RWPE1 (cell line): ENCODE data around the gene CPNE5.

ENCODE experiments used
- CTCF ChIA-PET: fragments of 350-600 bp; sonication (Branson Sonifier 250); formaldehyde crosslinking; extraction: SDS; loops from one replicate; lab custom pipeline; 2021; lab: Yijun Ruan, JAX
- POLR2A ChIA-PET: fragments of 400-600 bp; formaldehyde crosslinking; extraction: SDS; loops from one replicate; lab custom pipeline; 2020; ENCODE audit warnings: antibody characterized with exemption; ENCODE audit not compliant: low non-redundant PET; lab: Yijun Ruan, JAX
- DNase-seq: peaks from one replicate; pipeline ENCODE4 v3.0.0; 2012; ENCODE audit warnings: low spot score
- H3K27ac ChIP-seq: fragments of 450-650 bp; 2 replicates; pipeline ENCODE4 v1.5.1; 2017
- TF ChIP-seq, protein P1 (sequence below): fragments of 450-650 bp; conservative IDR thresholded peaks from 2 replicates; pipeline ENCODE4 v1.5.1; 2017; ENCODE audit warnings: low read depth, mild to moderate bottlenecking

The CPNE5 gene

DNA sequence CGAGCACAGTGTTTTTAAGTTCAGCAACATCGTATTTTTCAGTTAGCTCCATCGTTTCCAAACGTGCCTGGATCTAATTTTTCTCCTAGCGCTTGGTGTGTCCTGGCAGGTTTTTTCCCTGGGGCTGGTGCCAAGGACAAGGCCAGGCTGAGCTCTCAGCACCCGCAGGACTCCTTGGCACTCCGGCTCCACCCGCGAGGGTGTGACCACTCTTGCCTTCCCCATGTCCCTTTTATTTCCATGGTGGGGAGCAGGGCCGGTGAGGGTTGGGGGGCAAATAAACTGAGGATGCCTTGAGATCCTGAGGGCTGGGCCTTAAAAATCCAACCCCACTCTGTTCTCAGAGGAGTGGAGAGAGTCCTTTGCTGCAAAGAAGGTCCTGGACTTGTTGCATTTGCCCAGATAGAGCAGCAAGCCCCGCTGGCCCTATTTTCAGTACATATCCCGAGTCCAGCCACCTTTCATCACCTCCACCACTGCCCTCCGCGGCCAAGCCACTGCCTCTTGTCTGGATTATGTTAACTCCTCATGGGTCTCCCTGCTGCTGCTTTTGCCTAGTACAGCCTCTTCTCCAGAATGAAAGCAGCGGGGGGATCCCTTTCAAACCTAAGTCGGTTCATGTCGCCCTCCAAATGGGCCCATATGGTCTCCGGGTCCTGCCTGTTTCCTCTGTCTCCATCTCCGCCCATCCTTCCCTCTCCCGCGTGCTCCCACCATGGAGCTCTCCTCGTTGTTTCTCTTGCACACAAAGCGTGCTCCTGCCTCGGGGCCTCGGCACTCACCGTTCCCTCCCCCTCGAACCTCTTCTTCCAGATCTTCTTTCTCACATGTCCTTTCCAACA lies 146.2 kb downstream of the CPNE5 start:
- POLR2A ChIA-PET = interaction anchor here (0.8 kb wide), 1 partner anchor 15 kb away, joined by 3 read pairs; no protein-coding TSS in a partner anchor
- CTCF ChIA-PET = interaction anchor here (2.1 kb wide), 1 partner anchor 31 kb away, joined by 9 read pairs; no protein-coding TSS in a partner anchor

DNA sequence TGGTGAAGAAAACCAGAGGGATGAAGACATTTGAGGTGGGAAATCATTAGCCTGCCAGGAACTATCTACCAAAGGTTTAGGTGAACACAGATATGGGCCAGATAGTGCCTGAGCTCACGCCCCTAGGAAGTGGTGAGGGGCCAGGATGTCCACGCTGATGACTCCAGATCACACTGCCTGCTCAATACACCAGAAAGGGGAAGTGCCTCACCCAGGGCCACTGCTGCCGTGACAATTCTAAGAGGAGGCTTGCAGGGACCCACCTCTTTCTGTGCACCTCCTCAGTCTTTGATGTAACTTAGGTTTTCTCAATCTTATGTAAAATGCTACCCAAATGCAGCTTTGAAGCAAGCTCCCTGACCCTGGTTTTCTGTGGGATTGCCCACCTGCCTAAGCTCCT lies 147.0 kb downstream of the CPNE5 start:
- ChIA-PET CTCF (interaction anchor here (0.6 to 2.1 kb wide), 3 partner anchors 32 to 261 kb away, joined by 3 to 9 read pairs (median 5); no protein-coding TSS in a partner anchor), POLR2A (interaction anchor here (0.8 kb wide), 1 partner anchor 14 kb away, joined by 3 read pairs; no protein-coding TSS in a partner anchor)
- no peak for DNase-seq
- H3K27ac ChIP-seq = peak overlapping the region; percentile 95
- TF ChIP-seq, protein P1, sequence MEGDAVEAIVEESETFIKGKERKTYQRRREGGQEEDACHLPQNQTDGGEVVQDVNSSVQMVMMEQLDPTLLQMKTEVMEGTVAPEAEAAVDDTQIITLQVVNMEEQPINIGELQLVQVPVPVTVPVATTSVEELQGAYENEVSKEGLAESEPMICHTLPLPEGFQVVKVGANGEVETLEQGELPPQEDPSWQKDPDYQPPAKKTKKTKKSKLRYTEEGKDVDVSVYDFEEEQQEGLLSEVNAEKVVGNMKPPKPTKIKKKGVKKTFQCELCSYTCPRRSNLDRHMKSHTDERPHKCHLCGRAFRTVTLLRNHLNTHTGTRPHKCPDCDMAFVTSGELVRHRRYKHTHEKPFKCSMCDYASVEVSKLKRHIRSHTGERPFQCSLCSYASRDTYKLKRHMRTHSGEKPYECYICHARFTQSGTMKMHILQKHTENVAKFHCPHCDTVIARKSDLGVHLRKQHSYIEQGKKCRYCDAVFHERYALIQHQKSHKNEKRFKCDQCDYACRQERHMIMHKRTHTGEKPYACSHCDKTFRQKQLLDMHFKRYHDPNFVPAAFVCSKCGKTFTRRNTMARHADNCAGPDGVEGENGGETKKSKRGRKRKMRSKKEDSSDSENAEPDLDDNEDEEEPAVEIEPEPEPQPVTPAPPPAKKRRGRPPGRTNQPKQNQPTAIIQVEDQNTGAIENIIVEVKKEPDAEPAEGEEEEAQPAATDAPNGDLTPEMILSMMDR = no peak

More for the DNA sequence above, 146.2 kb downstream of the CPNE5 start:
- H3K27ac ChIP-seq = peak overlapping the region; percentile 95
- DNase-seq = no peak
- TF ChIP-seq, protein P1 = no peak

GRCh38 chr6:36691612-36692011 lies 147.6 kb downstream of the CPNE5 start:
- H3K27ac ChIP-seq = peak overlapping the region; percentile 95
- CTCF ChIA-PET = no interaction called here
- no peak for DNase-seq
- POLR2A ChIA-PET = no interaction called here
- TF ChIP-seq, protein P1 = no peak

DNA sequence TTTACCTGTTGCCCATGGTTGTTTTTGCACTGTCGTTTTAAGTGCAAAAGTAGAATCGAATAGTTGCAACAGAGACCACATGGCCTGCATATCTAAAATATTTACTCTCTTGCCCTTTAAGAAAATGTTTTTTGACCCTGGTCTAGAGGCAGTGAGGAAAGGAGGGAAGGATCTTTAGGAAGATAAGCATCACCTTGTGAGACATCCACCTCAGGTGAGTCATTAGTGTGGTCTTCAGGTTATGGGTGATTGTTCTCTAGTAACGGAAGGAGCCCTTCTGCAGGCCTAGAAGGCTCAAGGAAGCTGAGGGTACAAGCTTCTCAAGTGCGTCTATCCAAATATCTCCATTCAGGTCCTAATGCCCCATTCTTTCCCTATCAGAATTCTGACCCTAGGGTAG lies 148.2 kb downstream of the CPNE5 start:
- DNase-seq = no peak
- no peak overlapping the region for H3K27ac ChIP-seq
- POLR2A ChIA-PET = no interaction called here
- CTCF ChIA-PET = no interaction called here
- TF ChIP-seq, protein P1 = no peak
